ENCODE data around the gene RFC5.
"Not testable (repeated sequence)": the region's sequence is repeated elsewhere in the genome, so short reads cannot be mapped to it uniquely, and the experiment has no call there.

The RFC5 gene

GRCh38 chr12:118015944-118016343, 559 bp upstream of the RFC5 start:
- no peak for DNase-seq

GRCh38 chr12:118017926-118018325, 1.4 kb downstream of the RFC5 start:
- no peak for DNase-seq

- no peak for DNase-seq
These were observed 3.5 kb downstream of the RFC5 start for GRCh38 chr12:118020036-118020435.

- DNase-seq, result not testable (repeated sequence)
These were observed 5.7 kb downstream of the RFC5 start for GRCh38 chr12:118022097-118022727.

- DNase-seq, result no peak
These were observed 6.2 kb downstream of the RFC5 start for GRCh38 chr12:118022728-118023109.

- no peak for DNase-seq
These were observed 6.9 kb downstream of the RFC5 start for GRCh38 chr12:118023301-118023860.

GRCh38 chr12:118025168-118025567, 8.7 kb downstream of the RFC5 start:
- no peak for DNase-seq

- no peak for DNase-seq
These were observed 12.7 kb downstream of the RFC5 start for GRCh38 chr12:118029166-118029565.

- DNase-seq, result no peak
These were observed 15.7 kb downstream of the RFC5 start for GRCh38 chr12:118032188-118032587.

- DNase-seq, result no peak
These were observed 16.8 kb downstream of the RFC5 start for GRCh38 chr12:118033323-118033722.

GRCh38 chr12:118033902-118034301, 17.4 kb downstream of the RFC5 start:
- DNase-seq, result no peak

GRCh38 chr12:118034429-118035189, 18.1 kb downstream of the RFC5 start:
- DNase-seq, result peak; percentile 11 to 26

GRCh38 chr12:118035190-118036041, 18.9 kb downstream of the RFC5 start:
- DNase-seq, result peak in 1 of 2 experiments; percentile 43

- DNase-seq, result no peak
These were observed 20.3 kb downstream of the RFC5 start for GRCh38 chr12:118036672-118037411.

GRCh38 chr12:118038137-118038536, 21.6 kb downstream of the RFC5 start:
- DNase-seq, result peak in 1 of 2 experiments; percentile 31

GRCh38 chr12:118042091-118042490, 25.6 kb downstream of the RFC5 start:
- no peak for DNase-seq

GRCh38 chr12:118044075-118044474, 27.6 kb downstream of the RFC5 start:
- no peak for DNase-seq

- no peak for DNase-seq
These were observed 28.1 kb downstream of the RFC5 start for GRCh38 chr12:118044577-118044976.

- DNase-seq, result no peak
These were observed 29.9 kb downstream of the RFC5 start for GRCh38 chr12:118046430-118046829.

- DNase-seq, result no peak
These were observed 34.7 kb downstream of the RFC5 start for GRCh38 chr12:118050972-118051910.

- DNase-seq, result no peak
These were observed 36.0 kb downstream of the RFC5 start for GRCh38 chr12:118052324-118053070.
